Stimulated activated naive B cell treated with anti-CD40 and anti-IgM and Interleukin-4, amounts not matched to agents 10 μg/mL and 1 μg/mL and 100 μg/mL, for 72 hours (primary cell): ENCODE measurements around the gene SLC22A23.

Source experiments
- ATAC-seq, 2 donors: fragments of 150-1000 bp; cut with Tn5 transposase; replicated peaks; 2 replicates each; pipeline ENCODE4 v1.10.0; 2021; ENCODE audit warnings: moderate library complexity in 1 of 2
- DNase-seq: peaks from one replicate; pipeline ENCODE4 v3.0.0; 2021
- H3K27ac Mint-ChIP-seq: one replicate; pipeline ENCODE4 v1.8.0; 2022; ENCODE audit warnings: mild to moderate bottlenecking, mixed read lengths
- H3K27me3 Mint-ChIP-seq, 2 donors: one replicate each; pipeline ENCODE4 v1.8.0; 2022; ENCODE audit warnings: mixed read lengths in 2 of 2
- H3K36me3 Mint-ChIP-seq, 2 donors: one replicate each; pipeline ENCODE4 v1.8.0; 2022; ENCODE audit warnings: mixed read lengths in 2 of 2, mild to moderate bottlenecking in 1 of 2
- H3K4me1 Mint-ChIP-seq, 2 donors: one replicate each; pipeline ENCODE4 v1.8.0; 2022; ENCODE audit warnings: mixed read lengths in 2 of 2, mild to moderate bottlenecking in 1 of 2
- H3K4me3 Mint-ChIP-seq, 2 donors: one replicate each; pipeline ENCODE4 v1.8.0; 2022; ENCODE audit warnings: mild to moderate bottlenecking in 2 of 2, mixed read lengths in 2 of 2, moderate library complexity in 1 of 2
- H3K9me3 Mint-ChIP-seq, 2 donors: one replicate each; pipeline ENCODE4 v1.8.0; 2022; ENCODE audit warnings: mixed read lengths in 2 of 2, mild to moderate bottlenecking in 1 of 2

Gene SLC22A23

GRCh38 chr6:3456898-3457709, at the start of gene SLC22A23:
SLC22A23 (minus strand) TSS chr6:3457050; CDS start chr6:3456559, 491 bp downstream.
- Mint-ChIP-seq H3K27ac (peak within 1 kb of the TSS; percentile 10), H3K4me3 (peak within 1 kb of the TSS; percentile 64 to 74), H3K36me3 (no peaks in the 10 kb centered on the region), H3K27me3 (peaks cover 34 to 46% of the 10 kb centered on the region in 2 donors), H3K4me1 (peaks cover 5 to 7% of the 10 kb centered on the region in 2 donors), H3K9me3 (no peaks in the 10 kb centered on the region)
- peak; percentile 76 to 79 for ATAC-seq
- peak; percentile 23 for DNase-seq

GRCh38 chr6:3506200-3506599, 49.4 kb upstream of the SLC22A23 start:
- Mint-ChIP-seq H3K4me1 (no peaks in the 10 kb centered on the region), H3K9me3 (peaks cover 3 to 5% of the 10 kb centered on the region in 2 donors), H3K27me3 (peaks cover 23 to 25% of the 10 kb centered on the region in 2 donors), H3K4me3 (no peak overlapping the region), H3K36me3 (no peaks in the 10 kb centered on the region), H3K27ac (no peak overlapping the region)
- DNase-seq = no peak
- ATAC-seq = no peak

GRCh38 chr6:3504938-3505805, 48.3 kb upstream of the SLC22A23 start:
- Mint-ChIP-seq H3K4me3 (no peak overlapping the region), H3K36me3 (no peaks in the 10 kb centered on the region), H3K27me3 (peaks cover 18 to 20% of the 10 kb centered on the region in 2 donors), H3K27ac (no peak overlapping the region), H3K4me1 (no peaks in the 10 kb centered on the region), H3K9me3 (peaks cover 3 to 5% of the 10 kb centered on the region in 2 donors)
- no peak for DNase-seq
- ATAC-seq = no peak

GRCh38 chr6:3504354-3504753, 47.5 kb upstream of the SLC22A23 start:
- no peak overlapping the region for H3K27ac Mint-ChIP-seq
- no peak overlapping the region for H3K4me3 Mint-ChIP-seq
- peaks cover 3 to 5% of the 10 kb centered on the region in 2 donors for H3K9me3 Mint-ChIP-seq
- ATAC-seq (no peak), DNase-seq (no peak)
- H3K4me1 Mint-ChIP-seq = no peaks in the 10 kb centered on the region
- H3K36me3 Mint-ChIP-seq = no peaks in the 10 kb centered on the region
- peaks cover 18 to 20% of the 10 kb centered on the region in 2 donors for H3K27me3 Mint-ChIP-seq

GRCh38 chr6:3501826-3502500, 45.1 kb upstream of the SLC22A23 start:
- no peak overlapping the region for H3K27ac Mint-ChIP-seq
- H3K4me3 Mint-ChIP-seq = no peak overlapping the region
- no peak for DNase-seq
- ATAC-seq = no peak
- no peaks in the 10 kb centered on the region for H3K4me1 Mint-ChIP-seq
- H3K27me3 Mint-ChIP-seq = peaks cover 17 to 20% of the 10 kb centered on the region in 2 donors
- no peaks in the 10 kb centered on the region for H3K36me3 Mint-ChIP-seq
- H3K9me3 Mint-ChIP-seq = peaks cover 3 to 5% of the 10 kb centered on the region in 2 donors

- DNase-seq (no peak), ATAC-seq (no peak)
- Mint-ChIP-seq H3K27ac (no peak overlapping the region), H3K4me3 (no peak overlapping the region), H3K9me3 (peaks cover 3 to 5% of the 10 kb centered on the region in 2 donors), H3K27me3 (peaks cover 19 to 24% of the 10 kb centered on the region in 2 donors), H3K36me3 (no peaks in the 10 kb centered on the region), H3K4me1 (no peaks in the 10 kb centered on the region)
These were observed 43.6 kb upstream of the SLC22A23 start for GRCh38 chr6:3500262-3501014.

GRCh38 chr6:3499603-3500002, 42.8 kb upstream of the SLC22A23 start:
- no peak overlapping the region for H3K4me3 Mint-ChIP-seq
- H3K27me3 Mint-ChIP-seq = peaks cover 13 to 26% of the 10 kb centered on the region in 2 donors
- H3K9me3 Mint-ChIP-seq = peaks cover 0 to 2% of the 10 kb centered on the region in 2 donors
- no peaks in the 10 kb centered on the region for H3K36me3 Mint-ChIP-seq
- no peak for DNase-seq
- no peak overlapping the region for H3K27ac Mint-ChIP-seq
- no peaks in the 10 kb centered on the region for H3K4me1 Mint-ChIP-seq
- no peak for ATAC-seq

GRCh38 chr6:3496395-3496794, 39.5 kb upstream of the SLC22A23 start:
- Mint-ChIP-seq H3K36me3 (no peaks in the 10 kb centered on the region), H3K4me3 (no peak overlapping the region), H3K27me3 (peaks cover 34 to 38% of the 10 kb centered on the region in 2 donors), H3K4me1 (no peaks in the 10 kb centered on the region), H3K27ac (no peak overlapping the region), H3K9me3 (no peaks in the 10 kb centered on the region)
- no peak for ATAC-seq
- DNase-seq = no peak

GRCh38 chr6:3494391-3495100, 37.7 kb upstream of the SLC22A23 start:
- H3K4me3 Mint-ChIP-seq = no peak overlapping the region

GRCh38 chr6:3490625-3490980, 33.8 kb upstream of the SLC22A23 start:
- Mint-ChIP-seq H3K36me3 (no peaks in the 10 kb centered on the region), H3K4me1 (no peaks in the 10 kb centered on the region), H3K4me3 (no peak overlapping the region)

More at GRCh38 chr6:3494391-3495100, 37.7 kb upstream of the SLC22A23 start:
- Mint-ChIP-seq H3K27me3 (peaks cover 34 to 45% of the 10 kb centered on the region in 2 donors), H3K9me3 (no peaks in the 10 kb centered on the region), H3K36me3 (no peaks in the 10 kb centered on the region), H3K27ac (no peak overlapping the region), H3K4me1 (no peaks in the 10 kb centered on the region)
- ATAC-seq (no peak), DNase-seq (no peak)

GRCh38 chr6:3489961-3490624, 33.2 kb upstream of the SLC22A23 start:
- DNase-seq = no peak
- no peak for ATAC-seq

More at GRCh38 chr6:3490625-3490980, 33.8 kb upstream of the SLC22A23 start:
- Mint-ChIP-seq H3K27ac (no peak overlapping the region), H3K9me3 (peaks cover 0 to 2% of the 10 kb centered on the region in 2 donors), H3K27me3 (peaks cover 50 to 51% of the 10 kb centered on the region in 2 donors)
- no peak for ATAC-seq
- DNase-seq = no peak

GRCh38 chr6:3489027-3489757, 32.3 kb upstream of the SLC22A23 start:
- DNase-seq (no peak), ATAC-seq (no peak)
- Mint-ChIP-seq H3K27me3 (peaks cover 45 to 49% of the 10 kb centered on the region in 2 donors), H3K9me3 (peaks cover 0 to 2% of the 10 kb centered on the region in 2 donors), H3K4me3 (no peak overlapping the region), H3K36me3 (no peaks in the 10 kb centered on the region), H3K27ac (no peak overlapping the region), H3K4me1 (no peaks in the 10 kb centered on the region)

More at GRCh38 chr6:3489961-3490624, 33.2 kb upstream of the SLC22A23 start:
- Mint-ChIP-seq H3K4me3 (no peak overlapping the region), H3K4me1 (no peaks in the 10 kb centered on the region), H3K9me3 (peaks cover 0 to 2% of the 10 kb centered on the region in 2 donors), H3K27me3 (peaks cover 48 to 51% of the 10 kb centered on the region in 2 donors), H3K27ac (no peak overlapping the region), H3K36me3 (no peaks in the 10 kb centered on the region)
